GM12801 (cell line): ENCODE results near the gene SYNPO2.

Source experiments
- CTCF ChIP-seq: IDR thresholded peaks from one replicate; pipeline ENCODE4 v1.5.1; 2011; ENCODE audit warnings: control low read depth; ENCODE audit not compliant: insufficient read length; ENCODE audit errors: extremely low read depth

Gene SYNPO2

GRCh38 chr4:118936406-118936805 is 47.8 kb downstream of the SYNPO2 start:
- no peak for TF ChIP-seq CTCF

- no peak for TF ChIP-seq CTCF
These were observed 50.6 kb downstream of the SYNPO2 start for GRCh38 chr4:118939169-118939783.

- TF ChIP-seq CTCF, result no peak
These were observed 52.5 kb downstream of the SYNPO2 start for GRCh38 chr4:118941149-118941548.

GRCh38 chr4:118941799-118942198 is 53.1 kb downstream of the SYNPO2 start:
- no peak for TF ChIP-seq CTCF

- no peak for TF ChIP-seq CTCF
These were observed 53.8 kb downstream of the SYNPO2 start for GRCh38 chr4:118942465-118942864.

- no peak for TF ChIP-seq CTCF
These were observed 58.4 kb downstream of the SYNPO2 start for GRCh38 chr4:118947095-118947494.

GRCh38 chr4:118948545-118949144 is 60.0 kb downstream of the SYNPO2 start:
- no peak for TF ChIP-seq CTCF
